Fibroblast of lung (primary cell): Measurements from ENCODE around the gene EIF1. TPM values are rescaled to one million over a fixed set of nuclear protein-coding genes. Genes with fewer than 3 reads are reported as not detected.

Experiments
- DNase-seq, 2 donors: peaks; one replicate each; pipeline versions ENCODE4 v3.0.0 to v3.0.0-alpha.2; 2010; ENCODE audit warnings: low read depth in 2 of 2
- H2AFZ ChIP-seq: 2 replicates; pipeline ENCODE4 v1.5.1; 2012; ENCODE audit warnings: low read length, control low read depth, inconsistent platforms
- H3K27ac ChIP-seq: 2 replicates; pipeline ENCODE4 v1.5.1; 2011; ENCODE audit warnings: low read length, control low read depth; ENCODE audit not compliant: insufficient read depth
- H3K27me3 ChIP-seq: 2 replicates; pipeline ENCODE4 v1.5.1; 2011; ENCODE audit warnings: mild to moderate bottlenecking, low read length; ENCODE audit not compliant: control insufficient read depth, insufficient read depth
- H3K36me3 ChIP-seq: 2 replicates; pipeline ENCODE4 v1.5.1; 2011; ENCODE audit warnings: low read length; ENCODE audit not compliant: control insufficient read depth, insufficient read depth
- H3K4me1 ChIP-seq: 2 replicates; pipeline ENCODE4 v1.5.1; 2011; ENCODE audit warnings: low read length; ENCODE audit not compliant: control insufficient read depth, insufficient read depth; ENCODE audit errors: extremely low read depth
- H3K4me2 ChIP-seq: 2 replicates; pipeline ENCODE4 v1.5.1; 2011; ENCODE audit warnings: low read length, control low read depth; ENCODE audit not compliant: insufficient read depth; ENCODE audit errors: extremely low read depth
- H3K4me3 ChIP-seq, 4 experiments: fragments of 200-600 bp in 1 of 4; sonication (generic) in 1 of 4; replicated peaks in 1 of 4; 2 replicates each; pipeline ENCODE4 v1.5.1; 2011 to 2016; ENCODE audit warnings: low read length in 4 of 4, low read depth in 3 of 4, mild to moderate bottlenecking in 3 of 4, control low read depth in 2 of 4, inconsistent platforms in 1 of 4, mixed read lengths in 1 of 4; ENCODE audit not compliant: insufficient read depth in 1 of 4; ENCODE audit errors: control extremely low read depth in 1 of 4
- H3K79me2 ChIP-seq: 2 replicates; pipeline ENCODE4 v1.5.1; 2012; ENCODE audit warnings: mild to moderate bottlenecking, low read length, inconsistent platforms; ENCODE audit not compliant: control insufficient read depth, insufficient read depth
- H3K9ac ChIP-seq: 2 replicates; pipeline ENCODE4 v1.5.1; 2011; ENCODE audit warnings: mild to moderate bottlenecking, low read length, control low read depth; ENCODE audit not compliant: insufficient read depth
- H3K9me3 ChIP-seq: 2 replicates; pipeline ENCODE4 v1.5.1; 2012; ENCODE audit warnings: low read depth, low read length; ENCODE audit not compliant: control insufficient read depth, insufficient read depth
- H4K20me1 ChIP-seq: 2 replicates; pipeline ENCODE4 v1.5.1; 2011; ENCODE audit warnings: low read length; ENCODE audit not compliant: control insufficient read depth, insufficient read depth; ENCODE audit errors: extremely low read depth
- CTCF ChIP-seq, 2 donors: IDR thresholded peaks in 1 of 2; conservative IDR thresholded peaks in 1 of 2; 1 replicate in 1 of 2; 2 replicates in 1 of 2; pipeline ENCODE4 v1.5.1; 2011 to 2012; ENCODE audit warnings: low read length in 2 of 2, control low read depth in 1 of 2, inconsistent platforms in 1 of 2, low read depth in 1 of 2, mild to moderate bottlenecking in 1 of 2
- EZH2 ChIP-seq: IDR thresholded peaks from 2 replicates; pipeline ENCODE4 v1.5.1; 2012; ENCODE audit warnings: low read length, control low read depth, mild to moderate bottlenecking; ENCODE audit errors: missing control alignments
- polyA plus RNA-seq, 2 donors: library from polyadenylated mRNA; depleted of rRNA in 1 of 2; stranded (reverse) in 1 of 2; unstranded in 1 of 2; fragments of >200 nt; gene quantifications; 2 replicates each; pipeline ENCODE4 v1.2.1, GENCODE V29; 2011 to 2012; ENCODE audit warnings: missing spikeins in 1 of 2
- total RNA-seq: library from RNA; depleted of rRNA; stranded (reverse); fragments of >200 nt; gene quantifications from 2 replicates; pipeline ENCODE4 v1.2.1, GENCODE V29; 2014

The EIF1 gene
- total and polyA plus RNA-seq, 2 donors (not counting 1 experiment from before 2014, with no cell fraction given): 145 to 256 TPM

GRCh38 chr17:41702712-41703111, 14.0 kb downstream of the EIF1 start:
- no peak for TF ChIP-seq CTCF (conservative IDR thresholded peaks at IDR 0.05 in 1 of 2, IDR thresholded peaks at IDR 0.05 in 1 of 2; ENCODE audit: low read depth in 1 of 2, low read length in 2 of 2)
- TF ChIP-seq EZH2: no peak
- no peak for DNase-seq
- no peaks in the 10 kb centered on the region for H3K27me3 ChIP-seq
- H3K36me3 ChIP-seq: no peaks in the 10 kb centered on the region
- no peak overlapping the region for H3K27ac ChIP-seq
- no peak overlapping the region for H2AFZ ChIP-seq
- H4K20me1 ChIP-seq: no peaks in the 10 kb centered on the region
- no peaks in the 10 kb centered on the region for H3K79me2 ChIP-seq
- peaks cover 5% of the 10 kb centered on the region for H3K4me1 ChIP-seq
- no peaks in the 10 kb centered on the region for H3K9me3 ChIP-seq
- H3K4me2 ChIP-seq: no peak overlapping the region
- no peak overlapping the region for H3K9ac ChIP-seq
- no peak overlapping the region for H3K4me3 ChIP-seq

- Histone ChIP-seq H3K36me3 (no peaks in the 10 kb centered on the region), H3K9ac (no peak overlapping the region), H3K4me2 (peak overlapping the region; percentile 19), H3K27me3 (no peaks in the 10 kb centered on the region), H3K4me3 (no peak overlapping the region), H3K79me2 (no peaks in the 10 kb centered on the region), H3K27ac (peak overlapping the region; percentile 47), H2AFZ (no peak overlapping the region), H3K4me1 (peaks cover 5% of the 10 kb centered on the region), H4K20me1 (no peaks in the 10 kb centered on the region), H3K9me3 (no peaks in the 10 kb centered on the region)
- no peak for TF ChIP-seq EZH2
- no peak for TF ChIP-seq CTCF (conservative IDR thresholded peaks at IDR 0.05 in 1 of 2, IDR thresholded peaks at IDR 0.05 in 1 of 2; ENCODE audit: low read depth in 1 of 2, low read length in 2 of 2)
- peak; percentile 68 to 74 for DNase-seq
Observed at GRCh38 chr17:41705271-41705991, 16.7 kb downstream of the EIF1 start.

GRCh38 chr17:41707803-41708669, 19.4 kb downstream of the EIF1 start:
- H3K36me3 ChIP-seq: no peaks in the 10 kb centered on the region
- TF ChIP-seq EZH2: no peak
- TF ChIP-seq CTCF (conservative IDR thresholded peaks at IDR 0.05 in 1 of 2, IDR thresholded peaks at IDR 0.05 in 1 of 2; ENCODE audit: low read depth in 1 of 2, low read length in 2 of 2): no peak
- H3K27me3 ChIP-seq: peaks cover 2% of the 10 kb centered on the region
- H3K27ac ChIP-seq: no peak overlapping the region
- H3K79me2 ChIP-seq: no peaks in the 10 kb centered on the region
- no peaks in the 10 kb centered on the region for H3K9me3 ChIP-seq
- peaks cover 5% of the 10 kb centered on the region for H3K4me1 ChIP-seq
- no peak overlapping the region for H2AFZ ChIP-seq
- no peak for DNase-seq
- no peaks in the 10 kb centered on the region for H4K20me1 ChIP-seq
- no peak overlapping the region for H3K4me3 ChIP-seq
- H3K9ac ChIP-seq: no peak overlapping the region
- no peak overlapping the region for H3K4me2 ChIP-seq
